ENCODE measurements around the gene BCL7C.
"Not testable (repeated sequence)": the region's sequence is repeated elsewhere in the genome, so short reads cannot be mapped to it uniquely, and the experiment has no call there.

The BCL7C gene

DNA sequence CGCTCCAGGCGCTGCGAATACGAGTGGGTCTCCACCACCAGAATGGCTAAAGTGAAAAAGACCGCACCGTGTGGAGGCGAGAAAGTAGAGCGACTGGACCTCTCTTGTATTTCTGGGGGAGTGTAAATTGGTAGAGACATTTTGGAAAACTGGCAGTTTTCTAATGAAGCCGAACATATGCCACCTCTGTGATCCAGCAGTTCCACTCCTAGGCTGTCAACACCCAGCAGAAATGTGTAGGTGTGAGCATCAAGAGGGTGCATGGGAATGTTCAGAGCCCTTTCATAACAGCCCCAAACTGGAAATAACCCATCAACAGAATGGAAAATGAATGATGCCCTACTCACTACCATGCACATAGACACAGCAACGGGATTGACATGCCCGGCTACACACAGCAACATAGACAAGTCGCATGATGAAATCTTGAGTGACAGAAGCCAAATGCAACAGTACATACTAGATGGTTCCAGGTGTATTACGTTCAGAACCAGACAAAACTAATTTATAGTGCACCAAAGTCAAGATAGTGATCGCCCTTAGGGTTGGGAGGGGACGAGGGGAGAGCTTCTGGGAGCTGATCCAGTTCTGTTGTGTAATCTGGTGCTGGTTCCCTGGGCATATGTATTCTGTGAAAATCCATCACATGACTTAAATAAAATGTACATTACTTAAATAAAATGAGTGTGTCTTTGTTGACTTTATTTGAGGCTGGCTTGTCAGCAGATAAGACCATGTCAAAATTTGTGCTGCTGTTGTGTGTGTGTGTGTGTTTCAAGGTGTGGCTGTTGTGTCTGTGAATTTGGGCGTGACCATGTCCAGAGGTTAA lies 877 bp upstream of the BCL7C start:
- no peak for DNase-seq (ENCODE audit: low spot score)

DNA sequence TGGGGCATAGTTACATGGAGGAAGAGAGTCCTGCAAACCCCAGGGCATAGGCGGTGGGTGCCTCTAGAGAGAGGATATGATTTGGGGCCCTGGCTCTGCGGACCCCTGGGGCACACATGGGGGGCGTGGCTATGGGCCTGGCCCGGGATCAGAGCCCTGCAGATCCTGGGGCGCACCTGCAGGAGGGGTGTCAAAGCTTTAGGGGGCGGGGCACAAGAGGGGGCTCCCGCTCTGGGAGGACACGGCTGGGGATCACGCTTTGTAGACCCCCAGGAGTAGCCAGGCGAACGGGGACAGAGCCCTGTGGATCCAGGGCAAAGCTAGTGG lies 497 bp downstream of the BCL7C start:
- DNase-seq (ENCODE audit: low spot score), result no peak

DNA sequence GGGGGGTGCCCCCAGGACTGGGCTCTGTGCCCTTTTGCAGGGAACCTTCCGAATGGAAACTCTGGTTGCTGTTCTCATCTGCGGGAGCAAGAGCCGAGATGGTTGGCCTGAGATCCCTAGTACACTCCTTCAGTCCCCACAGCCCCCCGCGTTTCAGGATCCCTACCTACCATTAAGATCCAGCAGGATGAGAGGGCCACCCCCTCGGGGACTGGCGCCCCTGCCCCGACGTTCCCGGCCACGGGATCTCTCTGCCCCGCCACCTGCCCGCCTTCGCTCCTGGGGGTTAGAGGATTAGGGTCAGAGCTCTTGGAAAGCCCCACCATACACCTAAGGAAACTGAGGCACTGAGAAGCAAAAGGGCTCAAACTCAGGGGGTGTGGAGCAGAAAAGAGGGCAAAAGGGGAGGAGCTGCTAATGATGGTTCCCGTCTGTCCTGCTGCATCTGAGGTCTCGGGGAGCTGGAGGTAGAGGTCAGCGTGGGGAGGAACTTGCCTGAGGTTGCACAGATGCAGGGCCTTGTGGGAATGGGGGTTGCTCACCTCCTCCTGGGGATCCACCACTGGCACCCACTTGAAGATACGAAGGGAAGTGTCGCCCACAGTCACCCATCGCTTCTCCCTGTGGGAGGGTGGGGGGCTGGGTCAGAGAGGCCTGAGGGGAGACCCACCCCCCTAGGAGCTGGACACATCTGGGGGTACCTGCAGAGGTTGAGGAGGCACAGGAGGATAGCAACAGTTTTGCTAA lies 1.0 kb downstream of the BCL7C start:
- no peak for DNase-seq (ENCODE audit: low spot score)

DNA sequence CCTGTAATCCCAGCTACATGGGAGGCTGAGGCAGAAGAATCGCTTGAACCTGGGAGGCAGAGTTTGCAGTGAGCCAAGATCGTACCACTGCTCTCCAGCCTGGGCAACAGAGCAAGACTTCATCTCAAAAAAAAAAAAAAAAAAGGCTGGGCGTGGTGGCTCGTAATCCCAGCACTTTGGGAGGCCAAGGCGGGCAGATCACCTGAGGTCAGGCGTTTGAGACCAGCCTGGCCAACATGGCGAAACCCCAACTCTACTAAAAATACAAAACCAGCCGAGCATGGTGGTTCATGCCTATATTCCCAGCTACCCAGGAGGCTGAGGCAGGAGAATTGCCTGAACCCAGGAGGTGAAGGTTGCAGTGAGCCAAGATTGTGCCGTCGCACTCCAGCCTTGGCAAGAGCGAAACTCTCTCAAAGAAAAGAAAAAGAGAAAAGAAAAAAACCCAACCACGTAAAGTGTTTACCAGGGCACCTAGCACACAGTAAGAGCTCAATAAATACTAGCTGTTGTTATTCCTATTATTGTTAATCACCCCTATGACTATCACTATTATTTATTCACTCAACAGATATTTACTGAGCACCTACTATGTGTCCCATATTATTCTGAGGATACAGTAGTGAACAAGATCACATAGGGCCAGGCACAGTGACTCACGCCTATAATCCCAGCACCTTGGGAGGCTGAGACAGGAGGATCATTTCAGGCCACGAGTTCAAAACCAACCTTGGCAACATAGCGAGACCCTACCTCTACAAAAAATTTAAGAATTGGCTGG lies 2.6 kb downstream of the BCL7C start:
- not testable (repeated sequence) for DNase-seq (ENCODE audit: low spot score)

DNA sequence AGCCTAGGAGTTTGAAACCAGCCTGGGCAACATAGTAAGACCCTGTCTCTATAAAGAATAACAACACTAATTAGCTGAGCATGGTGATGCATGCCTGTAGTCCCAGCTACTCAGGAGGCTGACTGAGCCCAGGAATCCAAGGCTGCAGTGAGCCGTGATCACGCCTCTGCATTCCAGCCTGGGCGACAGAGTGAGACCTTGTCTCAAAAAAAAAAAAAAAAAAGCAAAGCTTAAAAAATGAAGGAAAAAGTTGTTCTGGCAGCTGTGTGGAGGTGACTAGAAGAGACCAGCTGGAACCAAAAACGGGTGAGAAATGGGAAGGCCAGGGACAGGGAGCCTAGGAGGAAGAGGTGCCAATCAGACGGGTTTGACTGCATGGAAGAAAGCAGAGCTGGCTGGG lies 4.2 kb downstream of the BCL7C start:
- DNase-seq (ENCODE audit: low spot score), result no peak

DNA sequence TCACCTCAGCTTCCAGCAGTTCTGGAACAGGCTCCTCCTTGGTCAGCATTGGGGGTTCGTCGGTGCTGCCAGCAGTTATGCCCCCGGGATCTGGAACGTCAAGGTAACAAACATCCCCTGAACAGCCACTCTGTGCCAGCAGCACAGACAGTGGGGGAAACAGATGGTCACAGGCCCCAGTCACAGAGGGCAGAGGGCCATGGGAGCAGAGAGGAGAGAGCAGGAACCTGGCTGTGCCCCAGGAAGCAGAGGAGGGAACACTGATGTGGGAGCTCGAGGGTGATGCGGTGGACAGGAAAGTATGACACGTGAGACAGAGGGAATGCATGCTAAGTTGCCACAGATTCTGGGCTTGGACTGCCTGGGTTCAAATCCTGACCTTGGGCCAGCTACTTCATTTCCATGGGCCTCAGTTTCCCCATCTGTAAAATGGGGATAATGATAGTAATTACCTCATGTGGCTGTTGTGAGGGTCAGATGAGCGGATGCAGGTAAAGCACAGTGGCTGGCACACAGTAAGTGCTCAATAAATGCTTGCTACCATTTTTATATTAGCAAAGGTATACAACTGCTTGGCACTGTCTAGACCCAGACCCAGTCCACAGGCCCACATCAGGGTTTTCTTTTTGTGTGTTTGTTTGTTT lies 4.9 kb downstream of the BCL7C start:
- DNase-seq (ENCODE audit: low spot score), result no peak

DNA sequence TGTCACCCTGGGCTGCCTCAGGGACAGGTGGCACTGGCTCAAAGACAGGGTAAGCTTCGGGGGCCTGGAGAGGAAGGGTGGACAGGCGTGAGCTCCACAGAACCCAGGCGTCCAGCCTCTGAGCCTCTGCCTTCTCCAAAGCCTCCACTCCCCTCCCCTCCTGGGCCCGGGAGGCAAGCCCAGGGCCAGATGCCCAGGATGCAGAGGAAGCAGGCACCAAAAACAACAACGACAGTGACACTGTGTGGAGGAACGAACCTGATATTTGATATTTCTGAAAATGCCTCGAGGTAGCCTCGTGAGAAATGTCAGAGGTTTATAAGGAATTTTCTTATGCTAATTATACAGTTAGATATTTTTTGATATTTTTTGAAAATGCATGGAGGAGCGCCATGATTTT lies 6.0 kb downstream of the BCL7C start:
- DNase-seq (ENCODE audit: low spot score), result no peak

DNA sequence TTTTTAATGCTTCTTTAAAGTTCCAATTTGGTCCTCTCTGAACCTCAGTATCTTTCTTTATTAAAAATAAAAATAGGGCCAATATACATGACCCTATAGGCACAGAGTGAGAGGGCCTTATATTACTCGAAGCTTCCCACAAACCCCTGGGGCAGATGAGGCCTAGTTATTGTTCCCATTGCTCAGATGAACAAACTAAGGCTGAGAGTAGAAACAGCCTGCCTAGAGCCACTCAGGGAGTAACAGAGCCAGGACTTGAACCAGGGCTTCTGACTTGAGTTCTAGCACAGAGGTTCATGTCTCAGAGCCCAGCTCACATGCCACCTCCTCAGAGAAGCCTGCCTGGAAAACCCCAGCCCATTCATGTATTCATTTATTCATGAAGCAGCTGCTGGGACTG lies 7.7 kb downstream of the BCL7C start:
- no peak for DNase-seq (ENCODE audit: low spot score)

DNA sequence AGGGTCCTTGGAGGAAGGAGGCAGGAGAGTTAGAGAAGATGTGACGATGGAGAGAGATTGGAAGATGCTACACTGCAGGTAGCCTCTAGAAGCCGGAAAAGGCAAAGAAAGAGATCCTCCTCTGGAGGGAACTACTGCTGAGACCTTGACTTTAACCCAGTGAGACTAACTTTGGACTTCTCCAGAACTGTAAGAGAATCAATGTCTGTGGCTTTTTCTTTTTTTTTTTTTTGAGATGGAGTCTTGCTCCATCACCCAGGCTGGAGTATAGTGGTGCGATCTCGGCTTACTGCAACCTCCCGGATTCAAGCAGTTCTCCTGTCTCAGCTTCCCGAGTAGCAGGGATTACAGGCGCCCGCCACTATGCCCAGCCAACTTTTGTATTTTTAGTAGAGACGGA lies 8.7 kb downstream of the BCL7C start:
- DNase-seq (ENCODE audit: low spot score), result no peak

DNA sequence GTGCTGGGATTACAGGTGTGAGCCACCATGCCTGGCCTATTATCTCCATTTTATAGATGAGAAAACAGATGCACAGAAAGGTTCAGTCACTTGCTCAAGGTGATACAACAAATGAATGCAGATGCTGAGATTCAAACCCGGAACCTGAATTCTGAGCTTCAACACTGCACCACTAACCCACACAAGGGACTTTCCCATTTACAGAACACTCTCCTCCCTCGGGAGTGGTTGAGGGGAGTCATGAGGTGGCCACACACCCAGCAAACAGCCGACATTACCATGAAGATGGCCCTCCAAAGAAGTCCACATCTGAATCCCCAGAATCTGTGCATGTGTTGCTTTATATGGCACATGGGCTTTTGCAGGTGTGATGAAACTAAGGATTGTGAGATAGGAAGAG lies 9.1 kb downstream of the BCL7C start:
- DNase-seq (ENCODE audit: low spot score), result no peak

DNA sequence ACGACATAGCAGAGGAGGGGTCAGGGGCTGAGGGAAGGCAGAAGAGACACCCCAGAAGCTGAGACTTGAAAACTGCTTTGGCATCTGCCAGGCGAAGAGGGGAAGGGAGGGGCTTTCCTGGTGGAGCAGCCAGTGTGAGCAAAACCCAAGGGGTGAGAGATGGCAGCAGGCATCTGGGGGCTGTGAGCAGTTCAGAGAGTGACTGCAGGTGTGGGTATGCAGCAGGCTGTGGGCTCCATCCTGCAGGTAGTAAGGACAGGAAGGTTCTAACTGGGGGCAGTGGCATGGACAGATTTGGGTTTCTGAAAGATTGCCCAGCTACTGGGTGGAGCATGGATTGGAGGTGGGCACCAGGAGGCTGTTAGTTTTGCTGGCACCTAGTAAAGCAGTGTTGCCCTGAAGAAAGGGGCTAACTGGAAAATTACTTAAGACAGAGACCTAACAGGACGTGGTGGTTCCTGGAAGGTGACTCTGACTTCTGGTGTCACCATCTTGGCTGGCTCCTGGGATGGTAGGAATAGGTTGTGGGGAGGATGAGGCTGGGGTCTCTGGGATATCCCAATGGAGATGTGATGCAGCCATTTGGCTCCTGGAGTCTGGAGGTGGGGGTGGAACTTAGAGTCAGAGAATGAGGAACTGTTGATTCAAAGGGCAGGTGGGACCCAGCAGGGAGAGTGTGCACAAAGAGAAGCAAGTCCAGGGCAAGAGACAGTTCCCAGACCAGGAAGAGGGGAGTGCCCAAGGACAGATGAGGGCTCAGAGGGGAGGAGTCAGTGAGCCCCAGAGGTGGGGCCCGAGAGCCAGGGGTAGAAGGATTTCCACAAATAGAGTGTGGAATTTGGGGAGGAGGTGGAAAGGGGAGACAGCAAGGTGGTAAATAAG lies 11.2 kb downstream of the BCL7C start:
- DNase-seq (ENCODE audit: low spot score), result no peak

DNA sequence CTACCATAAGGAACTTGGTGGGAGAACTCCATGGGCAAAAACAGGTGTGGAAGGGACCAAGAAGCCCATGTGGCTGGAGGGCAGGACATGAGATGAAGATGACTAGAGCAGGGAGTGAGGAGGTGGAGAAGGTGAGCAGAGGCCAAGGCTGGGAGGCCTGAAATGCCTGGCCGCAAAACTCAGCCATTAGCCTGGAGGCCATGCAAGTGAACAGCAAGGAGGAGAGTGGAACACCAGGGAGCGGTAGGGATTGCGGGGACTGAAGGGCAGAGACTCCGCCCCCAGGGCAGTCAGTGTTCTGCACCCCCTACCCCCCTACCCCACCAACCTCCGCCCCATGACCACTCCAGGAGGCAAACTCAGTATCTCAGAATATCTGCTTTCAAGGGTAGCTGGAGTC lies 17.0 kb downstream of the BCL7C start:
- no peak for DNase-seq (ENCODE audit: low spot score)

DNA sequence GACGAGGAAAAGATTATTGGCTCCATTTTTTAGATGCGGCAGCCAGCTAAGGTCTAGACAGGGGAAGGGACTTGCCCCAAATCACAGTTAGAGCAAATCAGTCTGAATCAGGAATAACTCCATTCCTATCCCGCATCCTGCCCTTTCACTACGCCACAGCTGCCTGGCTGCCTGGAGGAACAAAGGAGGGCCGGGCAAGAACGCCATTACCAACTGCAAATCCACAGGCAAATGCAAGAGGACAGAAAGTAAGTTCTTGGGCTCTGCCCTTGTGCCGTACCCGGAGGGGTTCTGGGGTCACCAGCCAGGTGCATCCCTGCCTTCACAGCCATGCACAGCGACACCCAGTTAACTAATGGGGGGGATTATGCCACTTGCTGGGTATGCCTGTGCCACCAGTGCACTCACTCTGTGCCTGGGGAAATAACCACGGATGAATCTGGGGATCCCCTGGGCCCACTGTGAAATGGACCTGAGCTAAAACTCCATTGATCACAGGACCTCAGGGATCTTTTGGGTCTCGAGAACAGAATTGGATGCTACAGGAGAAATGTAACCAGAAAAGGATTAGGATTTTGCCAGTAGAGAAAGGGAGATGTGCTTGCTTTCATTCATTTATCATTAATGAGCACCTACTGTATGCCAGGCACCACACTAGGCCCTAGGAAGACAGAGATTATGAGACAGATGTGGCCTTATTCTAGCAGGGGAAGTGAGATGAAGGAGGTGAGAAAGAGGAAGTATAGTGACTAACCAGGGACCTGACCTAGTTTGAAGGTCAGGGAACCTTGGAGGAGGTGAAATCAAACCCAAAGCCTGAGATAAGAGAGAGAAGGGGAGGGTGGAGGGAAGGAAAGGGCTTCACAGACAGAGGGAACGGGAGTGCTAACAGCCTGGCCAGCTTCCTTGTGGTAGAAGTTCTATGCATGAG lies 17.7 kb downstream of the BCL7C start:
- no peak for DNase-seq (ENCODE audit: low spot score)

DNA sequence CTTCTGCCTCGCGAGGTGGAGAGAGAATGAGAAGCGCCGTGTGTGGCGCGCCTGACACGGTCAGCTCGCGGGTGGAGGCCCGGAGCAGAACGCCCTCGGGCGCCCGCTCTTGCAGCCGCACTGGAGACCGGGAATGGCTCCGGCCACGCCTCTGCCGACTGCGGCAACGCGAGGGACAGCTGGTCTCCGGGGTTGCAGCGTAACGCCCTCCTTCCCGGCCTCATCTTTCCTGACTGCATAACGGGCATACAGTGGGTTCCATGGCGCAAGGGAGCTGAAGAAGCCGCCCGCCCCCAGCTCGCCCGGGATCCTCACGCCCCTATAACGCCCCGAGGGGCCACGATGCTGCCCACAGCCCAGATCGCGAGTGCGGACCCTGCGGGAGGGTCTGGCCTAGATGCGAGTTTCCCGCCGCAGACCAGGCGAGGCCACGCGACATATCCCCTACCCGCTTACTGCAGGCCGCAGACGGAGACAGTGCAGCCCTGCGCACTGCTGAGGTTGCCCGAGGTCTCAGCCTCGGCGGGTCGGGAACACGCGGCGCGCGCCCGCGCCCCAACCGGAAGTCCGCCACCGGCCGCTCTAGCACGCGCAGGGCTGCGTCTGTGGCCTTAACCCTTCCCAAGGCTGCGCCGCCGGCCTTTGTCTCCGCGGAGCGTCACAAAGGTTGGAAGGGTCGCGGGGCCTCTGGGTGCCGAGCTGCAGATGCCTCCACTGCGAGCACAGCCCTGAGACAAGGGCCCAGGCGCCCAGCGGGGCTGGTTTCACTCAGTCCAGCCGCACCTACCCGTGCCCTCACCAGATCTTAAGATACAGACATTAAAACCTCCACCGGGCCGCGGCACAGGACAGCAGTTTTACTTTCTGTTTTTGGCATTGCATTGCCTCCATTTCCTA lies 18.8 kb downstream of the BCL7C start:
- DNase-seq (ENCODE audit: low spot score), result peak; percentile 78

DNA sequence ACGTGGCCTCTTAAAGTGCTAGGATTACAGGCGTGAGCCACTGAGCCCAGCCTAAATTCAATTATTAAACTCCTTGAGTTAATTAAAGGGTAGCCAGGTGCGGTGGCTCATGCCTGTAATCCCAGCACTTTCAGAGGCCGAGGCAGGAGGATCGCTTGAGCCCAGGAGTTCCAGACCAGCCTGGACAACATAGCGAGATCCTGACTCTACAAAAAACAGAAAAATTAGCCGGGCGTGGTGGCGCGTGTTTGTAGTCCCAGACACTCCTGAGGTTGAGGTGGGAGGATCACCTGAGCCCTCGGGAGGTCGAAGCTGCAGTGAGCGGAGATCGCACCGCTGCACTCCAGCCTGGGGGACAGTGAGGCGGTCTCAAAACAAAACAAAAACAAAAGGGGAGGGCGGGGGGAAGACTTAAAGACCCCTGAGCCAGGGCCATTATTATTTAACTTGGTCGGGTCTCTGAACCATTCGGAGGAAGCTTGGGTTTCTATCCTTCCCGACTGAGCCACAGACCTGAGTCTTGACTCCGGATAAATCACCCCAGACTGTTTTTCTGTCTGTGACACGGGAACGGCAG lies 19.5 kb downstream of the BCL7C start:
- DNase-seq (ENCODE audit: low spot score), result no peak

DNA sequence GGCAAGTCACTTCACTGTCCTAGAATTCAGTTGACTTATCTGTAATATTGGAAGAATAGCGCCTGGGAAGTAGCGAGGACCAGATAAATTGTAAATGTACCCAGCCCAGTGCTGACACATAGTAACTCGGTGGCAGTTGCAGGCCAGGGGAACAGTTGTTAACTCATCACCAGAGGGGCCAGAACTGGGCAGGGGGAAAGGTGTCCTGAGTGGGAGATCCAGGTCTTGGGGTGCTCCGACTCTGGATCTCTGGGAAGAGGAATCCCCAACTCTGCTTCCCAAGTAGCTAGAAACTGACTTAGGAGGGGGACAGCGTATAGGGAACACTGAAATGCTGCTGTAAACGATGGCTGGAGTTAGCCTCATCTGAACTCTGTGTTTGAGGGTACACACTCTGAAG lies 23.0 kb downstream of the BCL7C start:
- DNase-seq (ENCODE audit: low spot score), result no peak

DNA sequence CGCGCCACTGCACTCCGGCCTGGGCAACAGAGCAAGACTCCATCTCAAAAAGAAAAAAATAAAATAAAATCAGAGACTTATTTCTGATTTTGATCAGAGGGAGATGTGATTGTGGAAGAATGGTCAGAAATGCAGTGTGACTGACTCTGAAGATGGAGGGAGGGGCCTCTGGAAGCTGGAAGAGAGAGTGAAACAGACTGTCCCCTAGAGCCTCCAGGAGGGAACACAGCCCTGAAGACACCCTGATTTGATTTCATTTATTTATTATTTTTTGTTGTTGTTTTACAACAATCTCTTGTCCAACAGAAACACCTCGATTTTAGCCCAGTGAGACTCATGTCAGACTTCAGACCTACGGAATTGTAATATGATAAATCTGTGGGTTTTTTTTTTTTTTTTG lies 26.1 kb downstream of the BCL7C start:
- DNase-seq (ENCODE audit: low spot score), result no peak

DNA sequence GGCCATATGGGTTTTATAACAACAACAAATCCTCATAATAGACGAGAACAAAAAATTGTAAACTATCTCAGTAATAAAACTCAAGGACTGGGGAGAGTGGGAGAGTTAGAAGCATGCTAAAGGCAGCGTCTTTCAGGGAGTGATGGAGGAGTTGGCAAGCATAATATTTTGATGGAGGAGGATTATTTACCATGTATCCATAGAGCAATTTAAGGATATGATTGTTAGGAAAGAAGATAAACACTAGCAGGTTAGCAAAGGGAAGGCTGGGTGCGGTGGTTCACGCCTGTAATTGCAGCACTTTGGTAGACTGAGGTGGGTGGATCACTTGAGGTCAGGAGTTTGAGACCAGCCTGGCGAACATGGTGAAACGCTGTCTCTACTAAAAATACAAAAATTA lies 27.8 kb downstream of the BCL7C start:
- no peak for DNase-seq (ENCODE audit: low spot score)

DNA sequence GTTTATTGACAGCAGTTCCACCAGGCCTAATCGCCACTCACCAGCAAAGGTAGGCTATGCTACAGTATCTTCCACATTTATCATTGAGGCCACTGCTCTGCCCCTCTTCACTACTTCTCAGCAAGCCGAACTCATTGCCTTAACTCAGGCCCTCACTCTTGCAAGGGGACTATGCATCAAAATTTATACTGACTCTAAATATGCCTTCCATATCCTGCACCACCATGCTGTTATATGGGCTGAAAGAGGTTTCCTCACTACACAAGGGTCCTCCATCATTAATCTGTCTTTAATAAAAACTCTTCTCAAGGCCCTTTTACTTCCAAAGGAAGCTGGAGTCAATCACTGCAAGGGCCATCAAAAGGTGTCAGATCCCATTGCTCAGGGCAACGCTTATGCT lies 30.7 kb downstream of the BCL7C start:
- DNase-seq (ENCODE audit: low spot score), result not testable (repeated sequence)

Measured in HuH-7.5 (cell line).